HG03442 (cell line): Measurements from ENCODE around the gene C4orf50.

ENCODE experiments used
- ATAC-seq: cut with Tn5 transposase; IDR thresholded peaks from one replicate; pipeline ENCODE4 v1.9.1; 2021; ENCODE audit warnings: mild to moderate bottlenecking, moderate library complexity; ENCODE audit not compliant: unreplicated experiment

The C4orf50 gene

GRCh38 chr4:6044276-6044675 lies 26.0 kb upstream of the C4orf50 start:
- no peak for ATAC-seq

- no peak for ATAC-seq
Measured at GRCh38 chr4:6043843-6044242, 25.6 kb upstream of the C4orf50 start.

- no peak for ATAC-seq
Measured at GRCh38 chr4:6043188-6043587, 25.0 kb upstream of the C4orf50 start.

GRCh38 chr4:6042293-6043063 lies 24.2 kb upstream of the C4orf50 start:
- no peak for ATAC-seq

- ATAC-seq = no peak
Measured at GRCh38 chr4:6041800-6042199, 23.6 kb upstream of the C4orf50 start.

GRCh38 chr4:6038711-6039110 lies 20.5 kb upstream of the C4orf50 start:
- no peak for ATAC-seq

GRCh38 chr4:6035786-6036185 lies 17.6 kb upstream of the C4orf50 start:
- no peak for ATAC-seq

GRCh38 chr4:6033381-6033780 lies 15.2 kb upstream of the C4orf50 start:
- no peak for ATAC-seq

GRCh38 chr4:6032249-6033244 lies 14.3 kb upstream of the C4orf50 start:
- no peak for ATAC-seq

- no peak for ATAC-seq
Measured at GRCh38 chr4:6031846-6032245, 13.6 kb upstream of the C4orf50 start.

- ATAC-seq = no peak
Measured at GRCh38 chr4:6030679-6031078, 12.4 kb upstream of the C4orf50 start.

GRCh38 chr4:6029254-6029653 lies 11.0 kb upstream of the C4orf50 start:
- ATAC-seq = no peak

- no peak for ATAC-seq
Measured at GRCh38 chr4:6028168-6028567, 9.9 kb upstream of the C4orf50 start.

- no peak for ATAC-seq
Measured at GRCh38 chr4:6027392-6027791, 9.2 kb upstream of the C4orf50 start.

GRCh38 chr4:6024313-6024960 lies 6.2 kb upstream of the C4orf50 start:
- no peak for ATAC-seq

- no peak for ATAC-seq
Measured at GRCh38 chr4:6023731-6024130, 5.5 kb upstream of the C4orf50 start.

- no peak for ATAC-seq
Measured at GRCh38 chr4:6022607-6023288, 4.5 kb upstream of the C4orf50 start.

- ATAC-seq = no peak
Measured at GRCh38 chr4:6021831-6022606, 3.8 kb upstream of the C4orf50 start.

- ATAC-seq = no peak
Measured at GRCh38 chr4:6020613-6021012, 2.4 kb upstream of the C4orf50 start.
